ENCODE results near the gene MAU2.

MAU2 gene

GRCh38 chr19:19306191-19306590 is 14.4 kb upstream of the MAU2 start:
- no peak for DNase-seq

- DNase-seq: no peak
Measured at GRCh38 chr19:19308373-19308772, 12.3 kb upstream of the MAU2 start.

DNA sequence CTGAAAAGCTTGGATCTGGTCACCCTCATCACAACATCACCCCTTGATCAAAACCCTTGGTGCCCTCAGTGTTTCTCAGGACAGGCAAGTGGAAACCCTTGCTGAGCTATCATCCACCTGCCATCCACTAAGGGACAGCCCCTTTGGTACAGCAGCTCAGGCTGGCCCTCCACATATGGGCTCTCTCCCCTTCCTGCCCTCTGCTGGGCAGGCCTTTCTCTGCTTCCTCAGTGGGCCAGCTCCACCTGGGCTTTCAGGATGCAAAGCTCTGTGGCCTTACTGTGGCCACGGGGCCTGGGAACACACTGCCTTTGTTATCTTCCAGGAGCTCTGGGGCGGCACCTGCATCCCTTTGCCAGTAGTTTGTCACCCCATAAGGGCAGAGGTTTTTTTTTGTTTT is 5.2 kb upstream of the MAU2 start:
- DNase-seq: no peak

DNA sequence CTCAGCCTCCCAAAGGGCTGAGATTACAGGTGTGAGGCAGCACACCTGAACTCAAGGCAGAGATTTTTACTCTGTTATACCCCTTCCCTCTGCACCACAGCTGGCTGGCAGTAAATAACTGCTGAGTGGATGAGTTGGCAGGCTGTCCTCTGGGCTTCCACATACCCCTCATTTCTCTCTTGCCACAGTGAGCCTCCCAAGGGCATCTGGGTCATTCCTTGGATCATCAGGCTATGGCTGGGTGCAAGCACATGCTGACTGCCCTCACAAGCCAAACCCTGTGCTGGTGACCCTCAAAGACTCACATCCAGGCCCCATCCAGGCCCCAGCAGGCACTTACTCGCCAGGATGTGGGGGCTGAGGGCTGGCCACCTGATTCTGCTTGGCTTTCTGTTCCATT is 4.5 kb upstream of the MAU2 start:
- no peak for DNase-seq

DNA sequence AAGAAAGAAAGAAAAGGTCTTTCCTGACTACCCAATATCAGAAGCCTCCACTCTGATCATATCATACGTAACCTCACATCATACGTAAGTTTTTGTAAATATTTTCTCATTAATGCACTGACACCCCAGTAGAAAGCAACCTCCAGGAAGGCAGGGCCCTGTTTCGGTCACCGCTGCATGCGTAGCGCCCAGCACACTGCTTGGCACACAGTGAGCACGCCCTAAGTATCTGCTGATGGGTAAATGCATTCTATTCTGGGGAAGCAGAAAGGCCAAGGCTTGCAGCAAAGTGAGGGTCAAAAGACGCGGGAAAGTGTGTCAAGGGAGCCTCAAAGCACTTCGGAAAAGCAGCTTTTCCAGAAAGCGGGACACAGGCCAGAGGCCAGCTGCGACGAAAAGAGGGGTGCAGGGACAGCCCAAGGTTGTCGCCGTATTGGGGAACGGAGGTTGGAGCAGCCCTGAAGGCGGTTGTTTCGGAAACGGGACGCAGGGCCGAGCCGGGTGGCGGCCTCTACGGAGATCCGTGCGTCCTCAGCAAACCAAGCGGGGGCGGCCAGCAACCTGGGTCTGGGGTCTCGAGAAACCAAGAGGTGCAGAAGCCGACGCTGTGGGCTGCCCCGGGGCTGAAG is 783 bp upstream of the MAU2 start:
- DNase-seq: no peak

GRCh38 chr19:19321141-19321577 is 530 bp downstream of the MAU2 start:
- peak; percentile 16 for DNase-seq

DNA sequence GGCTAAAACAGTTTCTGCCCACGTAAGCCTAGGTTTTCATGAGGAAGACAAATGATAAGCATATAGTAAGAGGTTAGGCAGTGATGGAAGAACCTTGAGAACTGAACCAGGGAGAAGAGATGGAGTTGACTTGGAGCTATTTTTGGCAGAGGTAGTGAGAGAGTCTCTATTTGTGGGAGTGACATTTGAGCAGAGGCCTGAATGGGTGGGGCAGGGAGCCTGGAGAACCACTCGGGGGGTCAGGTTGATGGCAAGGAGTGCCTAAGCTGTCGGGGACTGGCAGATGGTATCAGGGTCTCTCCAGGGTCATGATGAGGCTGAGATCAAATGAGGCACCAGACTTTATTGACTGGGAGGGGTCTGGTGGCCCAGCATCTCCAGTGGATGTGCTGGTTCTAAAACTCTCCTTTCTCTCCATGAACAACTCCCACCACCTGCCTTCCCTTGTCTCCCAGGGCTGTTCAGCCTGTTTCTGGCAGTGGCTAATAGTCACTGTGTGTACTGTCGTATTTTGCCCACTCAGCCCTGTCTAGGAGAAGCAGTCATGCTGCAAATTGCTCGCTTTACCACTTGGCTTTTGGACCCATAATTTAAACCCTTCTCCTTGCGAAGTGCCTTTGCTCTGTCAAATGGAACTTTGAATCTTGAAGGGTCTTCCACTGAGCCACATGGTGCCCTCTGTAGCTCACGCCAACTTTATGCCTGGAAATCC is 3.6 kb downstream of the MAU2 start:
- no peak for DNase-seq

- no peak for DNase-seq
Measured at GRCh38 chr19:19327672-19328071, 7.0 kb downstream of the MAU2 start.

- no peak for DNase-seq
Measured at GRCh38 chr19:19329126-19329525, 8.5 kb downstream of the MAU2 start.

- DNase-seq: no peak
Measured at GRCh38 chr19:19334063-19334988, 13.7 kb downstream of the MAU2 start.

DNA sequence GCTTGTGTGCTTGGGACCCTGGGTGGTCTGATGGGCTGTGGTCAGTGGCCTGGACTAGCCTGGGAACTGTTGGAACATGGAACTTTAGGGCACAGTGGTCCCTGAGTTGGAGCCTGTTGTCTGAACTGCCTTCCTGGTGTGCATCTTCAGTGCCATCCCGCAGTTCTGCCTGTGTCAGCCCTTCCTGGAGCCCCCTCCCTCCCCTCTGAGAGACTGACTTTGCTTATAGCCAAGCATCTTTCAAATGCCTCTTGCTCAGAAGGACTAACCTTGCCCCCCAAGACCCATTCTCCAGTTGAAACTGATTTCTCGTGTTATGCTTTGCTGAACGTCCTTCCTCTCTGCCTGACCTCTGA is 14.3 kb downstream of the MAU2 start:
- no peak for DNase-seq

GRCh38 chr19:19335408-19336158 is 15.0 kb downstream of the MAU2 start:
- DNase-seq: no peak

DNA sequence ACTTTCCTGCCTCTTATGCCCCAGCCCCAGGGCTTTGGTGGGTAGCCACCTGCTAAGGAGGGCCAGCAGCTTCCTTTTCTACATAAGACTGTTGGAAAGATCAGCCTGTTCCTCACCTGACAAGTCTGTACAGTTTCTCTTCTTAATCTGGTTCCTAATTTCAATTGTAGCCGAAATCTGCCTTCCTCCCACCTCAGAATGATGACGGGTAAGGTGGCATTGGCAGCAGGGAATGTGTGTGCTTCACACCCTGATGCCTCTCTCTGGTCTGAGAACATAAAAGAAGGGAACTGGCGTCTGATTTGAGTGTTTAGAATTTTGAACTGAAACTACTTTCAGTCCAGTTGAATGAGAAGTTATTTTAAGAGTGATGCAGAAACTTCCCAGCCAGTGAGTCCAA is 16.0 kb downstream of the MAU2 start:
- no peak for DNase-seq

GRCh38 chr19:19337120-19337519 is 16.5 kb downstream of the MAU2 start:
- no peak for DNase-seq

- no peak for DNase-seq
Measured at GRCh38 chr19:19338082-19338481, 17.5 kb downstream of the MAU2 start.

DNA sequence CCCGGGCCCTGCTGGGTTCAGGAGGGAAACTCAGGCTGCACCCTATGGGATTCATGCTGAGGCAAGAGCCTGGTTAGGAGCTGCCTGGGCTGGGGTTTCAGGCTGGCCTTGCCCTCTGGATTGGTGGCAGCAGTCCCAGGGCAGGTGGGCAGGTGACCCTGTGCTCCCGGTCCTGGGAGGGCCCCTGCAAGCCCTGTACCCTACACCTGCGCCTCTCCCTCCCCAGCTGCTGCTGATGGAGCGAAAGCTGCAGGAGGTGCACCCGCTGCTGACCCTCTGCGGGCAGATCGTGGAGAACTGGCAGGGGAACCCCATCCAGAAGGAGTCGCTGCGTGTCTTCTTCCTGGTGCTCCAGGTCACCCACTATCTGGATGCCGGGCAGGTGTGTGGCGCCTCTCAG is 20.4 kb downstream of the MAU2 start:
- no peak for DNase-seq

GRCh38 chr19:19342086-19343015 is 21.7 kb downstream of the MAU2 start:
- no peak for DNase-seq

DNA sequence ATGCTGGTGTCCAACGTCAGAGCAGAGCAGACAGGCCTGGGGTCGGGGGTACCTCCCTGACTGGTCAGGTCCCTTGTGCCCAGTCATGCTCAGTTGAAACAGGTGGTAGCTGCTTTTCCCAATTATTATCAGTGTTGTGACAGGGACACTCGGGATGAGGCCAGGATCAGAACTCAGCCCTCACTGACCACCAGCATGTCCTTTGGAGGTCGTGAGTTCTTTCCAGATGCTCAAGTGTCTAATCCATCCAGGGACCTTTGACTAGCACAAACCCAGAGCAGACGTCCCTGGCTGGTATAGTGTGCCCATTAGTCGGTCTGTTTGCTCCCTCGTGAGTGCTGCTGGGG is 22.4 kb downstream of the MAU2 start:
- DNase-seq: no peak

- DNase-seq: no peak
Measured at GRCh38 chr19:19343762-19344161, 23.1 kb downstream of the MAU2 start.

DNA sequence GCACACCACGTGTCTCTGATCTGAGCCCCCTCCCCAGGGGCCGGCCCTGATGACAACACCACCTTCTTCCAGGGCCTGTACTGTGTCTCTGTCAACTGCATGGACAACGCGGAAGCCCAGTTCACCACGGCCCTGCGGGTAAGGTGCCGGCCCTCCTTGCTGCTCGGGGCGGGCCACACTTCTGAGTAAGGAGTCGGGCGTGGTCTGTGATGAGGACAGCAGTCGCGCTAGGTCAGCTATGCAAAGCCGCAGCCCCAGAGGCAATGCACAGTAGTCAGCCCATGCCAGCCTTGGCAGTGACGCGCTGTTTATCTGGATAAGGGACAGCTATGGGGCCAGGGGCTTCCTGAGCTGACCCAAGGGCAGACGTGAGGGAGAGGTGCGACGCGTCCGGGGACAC is 24.6 kb downstream of the MAU2 start:
- DNase-seq: no peak

DNA sequence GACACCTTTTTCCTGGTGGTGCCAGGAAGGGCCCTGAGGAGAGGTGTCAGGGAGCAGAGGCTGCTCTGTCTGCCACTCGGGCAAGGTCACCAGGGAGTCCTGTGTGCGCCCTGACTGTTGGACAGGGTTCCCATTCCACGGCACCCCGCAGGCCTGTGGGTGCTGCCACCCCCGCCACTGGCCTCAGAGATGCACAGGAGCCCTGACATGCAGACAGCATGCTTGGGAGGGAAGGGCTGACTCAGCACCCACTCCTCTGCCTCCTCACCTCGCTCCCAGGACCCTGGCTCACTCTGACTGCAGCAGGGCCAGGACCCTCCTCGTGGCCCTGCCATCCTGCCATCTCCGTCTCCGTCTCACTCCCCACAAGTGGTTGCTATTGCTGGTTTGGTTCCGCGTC is 25.3 kb downstream of the MAU2 start:
- no peak for DNase-seq
